ENCODE results near the gene NELFE. TPM values are rescaled to one million over a fixed set of nuclear protein-coding genes. Genes with fewer than 3 reads are reported as not detected.
"Not testable (repeated sequence)": the region's sequence is repeated elsewhere in the genome, so short reads cannot be mapped to it uniquely, and the experiment has no call there.

NELFE gene, protein sequence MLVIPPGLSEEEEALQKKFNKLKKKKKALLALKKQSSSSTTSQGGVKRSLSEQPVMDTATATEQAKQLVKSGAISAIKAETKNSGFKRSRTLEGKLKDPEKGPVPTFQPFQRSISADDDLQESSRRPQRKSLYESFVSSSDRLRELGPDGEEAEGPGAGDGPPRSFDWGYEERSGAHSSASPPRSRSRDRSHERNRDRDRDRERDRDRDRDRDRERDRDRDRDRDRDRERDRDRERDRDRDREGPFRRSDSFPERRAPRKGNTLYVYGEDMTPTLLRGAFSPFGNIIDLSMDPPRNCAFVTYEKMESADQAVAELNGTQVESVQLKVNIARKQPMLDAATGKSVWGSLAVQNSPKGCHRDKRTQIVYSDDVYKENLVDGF
- 54.2 TPM for polyA plus RNA-seq (2012; ENCODE audit: low read depth, missing spikeins)

- peak; percentile 100 for DNase-seq (ENCODE audit: insufficient read length, low spot score)
- TF ChIP-seq SPI1 (IDR thresholded peaks at IDR 0.05; ENCODE audit: low read depth, low read length) (peak; percentile 62), PAX5 (IDR thresholded peaks at IDR 0.05; ENCODE audit: insufficient read depth, low read length, severe bottlenecking) (no peak), POU2F2 (IDR thresholded peaks at IDR 0.05; ENCODE audit: low read depth, low read length) (peak; percentile 71), POLR2A (IDR thresholded peaks at IDR 0.05; ENCODE audit: low read depth, low read length) (peak; percentile 83), TAF1 (IDR thresholded peaks at IDR 0.05; ENCODE audit: low read depth, low read length) (peak; percentile 99), POLR2AphosphoS5 (IDR thresholded peaks at IDR 0.05; ENCODE audit: low read depth, low read length) (peak; percentile 91)
- peak; percentile 99 for FAIRE-seq
These were observed at the start of gene NELFE, which contains the start of gene SKIC2 for GRCh38 chr6:31958741-31959739. Gene NELFE (minus strand): TSS chr6:31958971. CDS start chr6:31958446, 525 bp downstream. Gene SKIC2 (plus strand): TSS chr6:31959175. CDS start chr6:31959193, 18 bp downstream.

- FAIRE-seq; DNase-seq (ENCODE audit: insufficient read length, low spot score): not testable (repeated sequence)
These were observed 49.3 kb upstream of the NELFE start for GRCh38 chr6:32008037-32008436.

DNA sequence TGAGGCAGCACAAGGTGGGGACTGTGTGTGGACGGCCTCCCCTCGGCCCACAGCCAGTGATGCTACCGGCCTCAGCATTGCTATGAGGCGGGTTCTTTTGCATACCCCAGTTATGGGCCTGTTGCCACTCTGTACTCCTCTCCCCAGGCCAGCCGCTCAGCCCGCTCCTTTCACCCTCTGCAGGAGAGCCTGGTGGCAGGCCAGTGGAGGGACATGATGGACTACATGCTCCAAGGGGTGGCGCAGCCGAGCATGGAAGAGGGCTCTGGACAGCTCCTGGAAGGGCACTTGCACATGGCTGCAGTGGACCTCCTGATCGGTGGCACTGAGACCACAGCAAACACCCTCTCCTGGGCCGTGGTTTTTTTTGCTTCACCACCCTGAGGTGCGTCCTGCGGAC is 48.3 kb upstream of the NELFE start:
- FAIRE-seq = not testable (repeated sequence)

GRCh38 chr6:32005991-32006529 is 47.3 kb upstream of the NELFE start:
- not testable (repeated sequence) for DNase-seq (ENCODE audit: insufficient read length, low spot score); FAIRE-seq

More for the DNA sequence above, 48.3 kb upstream of the NELFE start:
- not testable (repeated sequence) for DNase-seq (ENCODE audit: insufficient read length, low spot score)

DNA sequence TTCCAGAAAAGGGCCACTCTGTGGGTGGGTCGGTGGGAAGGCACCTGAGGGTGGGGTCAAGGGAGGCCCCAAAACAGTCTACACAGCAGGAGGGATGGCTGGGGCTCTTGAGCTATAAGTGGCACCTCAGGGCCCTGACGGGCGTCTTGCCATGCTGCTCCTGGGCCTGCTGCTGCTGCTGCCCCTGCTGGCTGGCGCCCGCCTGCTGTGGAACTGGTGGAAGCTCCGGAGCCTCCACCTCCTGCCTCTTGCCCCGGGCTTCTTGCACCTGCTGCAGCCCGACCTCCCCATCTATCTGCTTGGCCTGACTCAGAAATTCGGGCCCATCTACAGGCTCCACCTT is 46.7 kb upstream of the NELFE start:
- FAIRE-seq; DNase-seq (ENCODE audit: insufficient read length, low spot score): not testable (repeated sequence)

DNA sequence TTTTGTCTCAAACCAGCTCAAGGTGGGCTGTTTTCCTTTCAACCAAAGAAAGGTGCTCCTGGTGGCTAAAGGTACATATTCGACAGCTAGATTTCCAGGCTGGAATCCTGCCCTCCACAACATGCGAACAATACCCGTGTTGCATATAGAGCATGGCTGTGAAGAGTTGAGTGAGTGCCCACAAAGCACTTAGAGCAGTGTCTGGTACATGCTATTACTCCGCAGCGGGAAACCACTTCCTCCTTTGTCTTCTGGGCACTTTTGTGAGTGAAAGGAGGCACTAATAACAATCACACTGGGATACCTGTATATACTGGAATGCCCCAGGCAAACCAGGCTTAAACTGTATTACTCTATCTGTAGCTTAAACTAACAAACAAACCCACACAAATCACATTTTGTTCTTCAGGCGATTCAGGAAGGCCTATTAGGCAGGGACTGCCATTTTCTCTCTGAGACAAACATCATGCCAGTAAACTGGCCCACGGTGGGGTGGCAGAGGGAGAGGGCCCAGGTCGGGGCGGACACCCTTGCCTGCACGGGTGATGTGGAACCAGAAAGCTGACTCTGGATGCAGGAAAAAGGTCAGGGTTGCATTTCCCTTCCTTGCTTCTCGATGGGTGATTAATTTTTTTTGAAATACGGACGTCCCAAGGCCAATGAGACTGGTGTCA is 46.2 kb upstream of the NELFE start:
- not testable (repeated sequence) for FAIRE-seq; DNase-seq (ENCODE audit: insufficient read length, low spot score)

DNA sequence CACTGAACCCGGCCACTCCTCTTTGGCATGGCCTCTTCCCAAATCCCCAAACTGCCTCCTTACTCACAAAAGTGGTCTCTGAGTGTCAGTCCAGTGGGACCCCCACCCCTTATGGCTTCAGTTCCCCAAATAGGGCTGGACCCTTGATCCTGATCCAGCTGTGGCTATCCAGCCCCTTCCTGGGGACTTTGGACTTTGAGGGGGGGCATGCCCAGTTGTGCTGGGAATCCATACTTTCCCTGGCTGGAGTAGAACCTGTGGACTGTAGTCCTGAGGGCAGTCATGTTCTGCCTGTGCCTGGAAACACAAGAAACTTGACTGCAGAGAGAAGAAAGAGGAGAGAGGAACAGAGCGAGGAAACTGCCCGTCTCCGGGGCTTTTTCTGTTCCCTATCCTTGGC is 45.6 kb upstream of the NELFE start:
- not testable (repeated sequence) for DNase-seq (ENCODE audit: insufficient read length, low spot score); FAIRE-seq

DNA sequence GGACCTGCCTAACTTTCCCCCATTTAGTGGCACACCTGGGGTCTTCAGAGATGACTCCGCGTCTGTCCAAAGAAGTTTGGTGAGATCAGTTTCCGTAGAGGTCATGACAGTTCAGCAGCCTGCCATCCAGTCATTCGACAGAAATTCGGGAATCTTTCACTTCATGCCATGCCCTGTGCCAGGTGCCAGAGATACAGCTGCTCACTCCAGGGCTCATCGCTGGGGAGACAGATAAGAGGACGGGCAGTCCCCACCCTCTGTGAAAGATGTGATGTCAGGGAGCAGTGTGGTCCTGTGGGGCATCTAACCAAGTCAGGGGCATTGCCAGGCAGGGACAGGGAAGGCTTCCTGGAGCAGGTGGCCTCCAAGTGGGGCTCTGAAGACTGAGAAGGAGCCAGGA is 44.5 kb upstream of the NELFE start:
- not testable (repeated sequence) for FAIRE-seq; DNase-seq (ENCODE audit: insufficient read length, low spot score)

DNA sequence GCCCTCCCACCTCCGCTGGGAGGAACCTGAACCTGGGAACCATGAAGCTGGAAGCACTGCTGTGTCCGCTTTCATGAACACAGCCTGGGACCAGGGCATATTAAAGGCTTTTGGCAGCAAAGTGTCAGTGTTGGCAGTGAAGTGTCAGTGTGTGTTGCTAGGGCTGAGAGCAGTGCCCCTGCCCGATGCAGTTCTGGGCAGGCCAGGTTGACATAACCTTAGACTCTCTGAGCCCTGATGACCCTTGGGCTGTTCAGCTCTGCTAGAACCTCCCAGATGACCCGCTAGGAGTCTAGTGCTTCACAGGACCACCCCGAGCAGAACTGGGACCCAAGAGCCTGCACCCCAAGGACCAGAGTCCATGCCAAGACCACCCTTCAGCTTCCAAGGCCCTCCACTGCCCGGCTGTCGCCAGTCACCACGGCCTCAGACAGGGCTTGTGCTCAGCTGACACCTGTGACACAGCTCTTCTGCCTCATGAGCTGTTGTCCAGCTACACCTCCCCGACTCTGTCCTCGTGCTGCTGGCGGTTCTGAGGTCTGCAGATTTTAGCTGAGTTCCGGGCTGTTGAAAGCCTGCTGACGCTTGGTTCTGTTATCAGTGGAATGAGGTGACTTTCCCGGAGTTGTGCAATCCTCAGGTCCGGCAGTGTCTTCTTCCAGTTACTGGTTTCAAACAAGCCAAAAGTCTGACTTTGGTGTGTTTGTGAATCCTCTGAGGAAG is 43.9 kb upstream of the NELFE start:
- DNase-seq (ENCODE audit: insufficient read length, low spot score); FAIRE-seq: not testable (repeated sequence)

DNA sequence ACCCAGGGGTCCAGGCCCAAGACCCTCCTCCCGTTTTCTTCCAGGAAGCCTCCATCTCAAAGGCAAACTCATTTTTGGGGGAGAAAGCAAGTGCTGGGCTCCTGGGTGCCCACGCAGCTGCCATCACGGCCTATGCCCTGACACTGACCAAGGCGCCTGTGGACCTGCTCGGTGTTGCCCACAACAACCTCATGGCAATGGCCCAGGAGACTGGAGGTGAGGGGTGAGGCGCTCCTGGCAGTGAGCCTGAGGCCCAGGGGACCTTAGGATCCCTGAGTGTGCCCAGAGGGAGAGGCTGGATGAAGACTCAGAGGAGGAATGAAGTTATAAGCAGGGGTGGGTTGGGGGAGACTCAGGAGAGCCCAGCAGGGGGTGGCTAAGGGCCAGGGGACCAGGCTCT is 37.6 kb upstream of the NELFE start:
- FAIRE-seq; DNase-seq (ENCODE audit: insufficient read length, low spot score): not testable (repeated sequence)

- not testable (repeated sequence) for FAIRE-seq; DNase-seq (ENCODE audit: insufficient read length, low spot score)
These were observed 35.6 kb upstream of the NELFE start for GRCh38 chr6:31994421-31994820.

DNA sequence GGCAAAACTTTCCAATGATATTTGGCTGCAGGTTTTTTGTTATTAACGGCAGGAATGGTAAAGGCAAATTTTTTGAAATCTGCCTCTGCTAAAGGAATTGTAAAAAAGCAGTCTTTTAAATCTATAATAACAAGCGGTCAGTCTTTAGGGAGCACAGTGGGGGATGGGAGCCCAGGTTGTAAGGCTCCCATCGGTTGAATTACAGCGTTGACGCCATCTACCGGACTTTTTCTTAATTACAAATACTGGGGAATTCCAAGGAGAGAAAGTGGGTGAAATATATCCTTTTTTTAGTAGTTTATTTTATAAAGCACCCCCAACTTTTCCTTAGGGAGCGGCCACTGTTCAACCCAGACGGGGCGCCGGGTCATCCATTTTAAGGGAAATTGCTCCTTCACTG is 30.6 kb upstream of the NELFE start:
- not testable (repeated sequence) for FAIRE-seq; DNase-seq (ENCODE audit: insufficient read length, low spot score)

DNA sequence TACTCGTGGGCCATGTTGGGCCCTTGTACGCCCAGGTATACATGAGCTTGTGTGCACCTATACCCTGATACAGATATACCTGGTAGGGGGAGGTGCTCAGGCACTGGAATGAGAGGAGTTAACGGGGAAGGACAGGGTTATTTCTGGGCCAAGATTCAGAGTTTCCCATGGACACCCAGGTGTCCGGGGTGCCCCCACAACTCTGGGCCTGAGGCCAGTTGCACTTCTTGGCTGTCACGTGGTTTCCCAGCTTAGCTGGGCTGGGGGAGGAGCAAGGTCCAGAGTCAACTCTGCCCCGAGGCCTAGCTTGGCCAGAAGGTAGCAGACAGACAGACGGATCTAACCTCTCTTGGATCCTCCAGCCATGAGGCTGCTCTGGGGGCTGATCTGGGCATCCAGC is 23.0 kb upstream of the NELFE start, which contains the start of gene C4A:
TSS of gene C4A (plus strand) at position 314 of the 400 bp plus-strand sequence. CDS start at position 365, 51 bp downstream.
- DNase-seq (ENCODE audit: insufficient read length, low spot score); FAIRE-seq: not testable (repeated sequence)

GRCh38 chr6:31980998-31981397 is 22.2 kb upstream of the NELFE start:
- DNase-seq (ENCODE audit: insufficient read length, low spot score); FAIRE-seq: not testable (repeated sequence)

- not testable (repeated sequence) for DNase-seq (ENCODE audit: insufficient read length, low spot score); FAIRE-seq
These were observed 21.6 kb upstream of the NELFE start for GRCh38 chr6:31980195-31980876.

Data from GM12891 (cell line).